Adrenal gland (tissue), 5 donors: ENCODE measurements around the gene MED22.

Experiments used
- POLR2A ChIP-seq, 2 donors: fragments of 450-650 bp; IDR thresholded peaks; one replicate each; pipeline ENCODE4 v1.6.1; 2017; ENCODE audit warnings: antibody characterized with exemption in 2 of 2, mild to moderate bottlenecking in 2 of 2, moderate library complexity in 1 of 2
- TF ChIP-seq, protein P1 (sequence below), 6 experiments: fragments of 450-650 bp in 4 of 6; fragments of 200-600 bp in 2 of 6; sonication (generic) in 1 of 6; IDR thresholded peaks; 1 replicate in 5 of 6; 2 replicates in 1 of 6; pipeline versions ENCODE4 v1.5.1 to v1.8.0; 2016 to 2021; ENCODE audit warnings: antibody characterized with exemption in 6 of 6, mild to moderate bottlenecking in 2 of 6, moderate library complexity in 1 of 6
- donor health status: DM: no; HTN: no; CAD: no.

DNA sequence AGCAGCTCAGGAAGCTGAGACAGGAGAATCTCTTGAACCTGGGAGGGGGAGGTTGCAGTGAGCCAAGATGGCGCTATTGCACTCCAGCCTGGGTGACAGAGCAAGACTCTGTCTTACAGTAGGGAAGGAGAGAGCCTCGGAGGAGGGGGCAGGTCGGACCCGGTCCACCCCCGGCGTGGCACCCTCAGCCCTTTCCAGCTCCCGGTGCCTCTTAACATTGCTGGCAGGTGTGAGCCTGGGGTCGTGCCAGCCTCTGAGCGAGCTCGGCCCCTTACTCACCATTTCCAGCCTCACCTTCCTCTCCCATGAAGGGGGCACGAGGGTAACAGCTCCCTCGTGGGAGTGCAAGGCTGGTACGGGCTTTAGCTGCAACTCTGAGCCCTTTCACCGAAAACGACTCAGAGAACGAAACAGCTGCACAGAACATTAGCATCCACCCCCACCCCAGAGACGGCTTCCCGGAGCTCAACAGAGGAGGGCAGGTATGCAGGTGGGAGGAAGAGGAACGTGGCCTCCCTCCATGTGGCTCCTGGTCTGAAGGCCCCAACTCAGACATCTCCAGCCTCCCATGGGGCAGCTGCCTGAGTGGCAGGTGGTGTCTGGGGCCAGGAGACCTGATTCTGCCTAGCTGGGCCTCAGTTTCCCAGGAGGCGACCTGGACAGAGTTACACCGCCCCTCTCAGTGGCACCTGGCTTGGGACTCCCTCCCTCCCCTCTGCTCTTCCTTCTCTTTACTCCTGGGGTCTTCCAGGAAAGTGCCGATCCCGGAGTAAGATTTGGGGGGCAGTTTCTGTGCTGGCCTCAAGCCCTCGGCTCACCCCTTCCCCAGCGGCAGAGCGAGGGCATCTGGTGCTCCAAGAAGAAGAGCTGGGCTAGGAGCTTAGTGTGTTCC lies 44.4 kb downstream of the MED22 start:
- TF ChIP-seq, protein P1, sequence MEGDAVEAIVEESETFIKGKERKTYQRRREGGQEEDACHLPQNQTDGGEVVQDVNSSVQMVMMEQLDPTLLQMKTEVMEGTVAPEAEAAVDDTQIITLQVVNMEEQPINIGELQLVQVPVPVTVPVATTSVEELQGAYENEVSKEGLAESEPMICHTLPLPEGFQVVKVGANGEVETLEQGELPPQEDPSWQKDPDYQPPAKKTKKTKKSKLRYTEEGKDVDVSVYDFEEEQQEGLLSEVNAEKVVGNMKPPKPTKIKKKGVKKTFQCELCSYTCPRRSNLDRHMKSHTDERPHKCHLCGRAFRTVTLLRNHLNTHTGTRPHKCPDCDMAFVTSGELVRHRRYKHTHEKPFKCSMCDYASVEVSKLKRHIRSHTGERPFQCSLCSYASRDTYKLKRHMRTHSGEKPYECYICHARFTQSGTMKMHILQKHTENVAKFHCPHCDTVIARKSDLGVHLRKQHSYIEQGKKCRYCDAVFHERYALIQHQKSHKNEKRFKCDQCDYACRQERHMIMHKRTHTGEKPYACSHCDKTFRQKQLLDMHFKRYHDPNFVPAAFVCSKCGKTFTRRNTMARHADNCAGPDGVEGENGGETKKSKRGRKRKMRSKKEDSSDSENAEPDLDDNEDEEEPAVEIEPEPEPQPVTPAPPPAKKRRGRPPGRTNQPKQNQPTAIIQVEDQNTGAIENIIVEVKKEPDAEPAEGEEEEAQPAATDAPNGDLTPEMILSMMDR (IDR thresholded peaks at IDR 0.05): no peak
- no peak for TF ChIP-seq POLR2A (IDR thresholded peaks at IDR 0.05)
